T follicular helper cell (primary cell): ENCODE measurements around the gene COL4A1.

Experiments
- DNase-seq: peaks from one replicate; pipeline ENCODE4 v3.0.0-alpha.2; 2020; ENCODE audit warnings: low read depth

Gene COL4A1

DNA sequence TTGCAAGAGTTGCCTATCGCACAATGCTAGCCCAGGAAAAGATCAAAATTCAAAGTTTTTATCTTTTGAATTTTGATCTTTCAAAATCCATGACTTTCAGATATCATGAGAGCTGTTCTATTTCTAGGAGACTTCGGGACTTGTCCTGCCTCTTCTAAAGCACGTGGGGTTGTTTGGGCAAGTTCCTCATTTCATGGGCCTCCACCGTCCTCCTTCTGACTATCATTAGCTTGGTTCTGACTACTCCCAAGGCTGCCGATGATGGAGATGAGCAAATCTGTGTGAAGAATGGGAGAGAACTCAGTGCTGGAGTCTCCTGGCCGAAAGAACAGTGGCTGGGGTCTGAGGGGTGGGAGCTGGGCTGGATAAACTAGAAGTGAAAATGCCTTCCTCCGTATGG, 86.5 kb downstream of the COL4A1 start:
- DNase-seq: no peak

- DNase-seq: no peak
Observed at GRCh38 chr13:110218581-110219201, 88.3 kb downstream of the COL4A1 start.

DNA sequence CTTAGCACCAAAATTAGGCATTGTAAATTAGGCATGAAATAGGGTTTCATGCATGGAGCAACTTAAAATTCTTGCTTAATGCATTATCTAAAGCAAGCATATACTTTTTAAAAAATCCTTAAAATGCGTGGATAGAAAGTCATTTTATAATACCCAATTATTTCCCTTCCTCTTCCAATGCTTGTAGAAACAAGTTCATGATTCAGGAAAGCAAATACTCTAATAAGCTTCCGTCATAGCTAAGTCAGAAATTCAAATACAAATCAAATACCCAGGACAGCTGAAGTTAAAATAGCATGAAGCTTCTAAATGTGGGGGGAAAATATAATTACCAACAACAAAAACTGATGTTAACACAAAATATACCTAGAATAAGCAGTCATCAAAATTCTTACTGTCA, 89.1 kb downstream of the COL4A1 start:
- no peak for DNase-seq

DNA sequence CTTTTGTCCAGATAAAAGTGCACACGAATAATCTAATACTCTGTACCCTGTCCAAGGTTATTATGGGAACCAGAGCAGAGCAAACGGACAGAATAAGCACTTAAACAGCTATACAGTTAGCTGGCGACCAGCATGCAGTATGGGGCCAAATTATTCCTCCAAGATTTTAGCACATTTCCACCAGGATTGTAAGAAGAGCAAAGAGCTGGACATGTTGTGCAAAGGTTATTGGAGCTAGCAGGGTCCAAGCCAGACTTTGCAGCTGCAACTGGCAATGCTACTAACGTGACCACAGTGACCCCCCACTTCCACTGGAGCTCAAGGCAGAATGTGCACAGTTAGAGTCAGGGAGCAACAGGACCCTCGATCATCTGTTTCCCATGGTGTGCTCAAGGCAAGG, 89.9 kb downstream of the COL4A1 start:
- no peak for DNase-seq

GRCh38 chr13:110216398-110217041, 90.4 kb downstream of the COL4A1 start:
- DNase-seq: no peak

- no peak for DNase-seq
Observed at GRCh38 chr13:110216006-110216397, 91.0 kb downstream of the COL4A1 start.

DNA sequence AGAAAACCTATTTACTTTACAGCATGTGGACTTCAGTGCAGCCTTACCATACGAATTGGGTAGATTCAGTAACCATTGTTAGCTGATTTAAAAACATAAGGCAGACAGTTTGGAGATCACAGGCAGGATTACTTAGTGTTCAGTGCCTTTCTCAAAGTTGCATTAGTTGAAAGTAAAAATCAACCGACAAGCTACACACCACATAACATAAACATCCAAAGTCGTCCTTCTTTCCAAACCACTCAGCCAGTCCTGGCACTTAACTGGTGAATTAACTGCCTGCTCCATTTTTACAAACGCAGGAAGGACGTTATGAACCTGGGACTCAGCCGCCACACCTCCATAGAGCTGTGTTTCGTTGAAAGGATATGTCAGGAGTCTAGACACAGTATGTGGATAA, 91.4 kb downstream of the COL4A1 start:
- no peak for DNase-seq

DNA sequence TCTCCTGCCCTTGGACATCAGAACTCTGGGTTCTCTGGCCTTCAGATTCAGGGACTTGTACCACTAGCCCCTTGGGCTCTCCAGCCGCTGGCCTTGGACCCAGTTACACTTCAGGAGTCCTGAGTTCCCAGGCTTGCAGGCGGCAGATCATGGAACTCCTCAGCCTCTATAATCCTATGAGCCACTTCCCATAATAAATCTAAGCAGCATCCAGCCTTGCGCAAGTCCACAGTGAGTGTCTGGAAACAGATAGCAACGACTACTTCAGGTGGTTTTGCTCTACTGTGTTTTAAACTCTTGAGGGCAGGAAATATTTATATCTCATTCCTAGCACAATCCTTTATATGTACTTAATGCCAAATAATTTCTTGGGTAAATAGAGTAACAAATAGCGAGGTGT, 92.3 kb downstream of the COL4A1 start:
- no peak for DNase-seq

DNA sequence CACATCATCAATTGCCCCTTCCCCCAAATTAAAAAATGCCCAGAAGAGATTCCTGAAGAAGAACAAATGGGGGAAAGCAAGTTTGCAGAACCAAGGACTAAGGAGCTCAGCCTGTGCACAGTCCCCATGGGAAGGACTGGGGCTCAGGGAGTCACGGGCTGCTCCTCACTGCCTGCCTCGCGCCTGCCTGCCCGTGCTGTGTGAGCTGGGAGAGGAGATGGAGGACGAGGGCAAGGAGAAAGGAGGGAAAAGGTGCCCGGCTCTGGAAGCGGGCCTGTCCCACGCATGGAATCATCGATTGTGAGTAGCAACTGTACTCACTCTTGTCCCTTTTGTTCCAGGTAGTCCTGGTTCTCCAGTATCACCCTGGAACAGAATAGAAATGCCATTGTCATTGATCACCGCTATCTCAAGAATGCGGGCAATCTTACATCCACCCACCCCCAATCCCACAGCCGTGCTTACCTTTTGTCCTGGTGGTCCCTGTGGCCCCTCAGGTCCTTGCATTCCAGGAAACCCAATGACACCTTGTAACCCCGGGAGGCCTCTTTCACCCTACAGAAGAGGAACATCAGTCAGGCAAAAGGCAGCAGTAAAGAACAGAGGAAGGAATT, 93.4 kb downstream of the COL4A1 start:
- no peak for DNase-seq

DNA sequence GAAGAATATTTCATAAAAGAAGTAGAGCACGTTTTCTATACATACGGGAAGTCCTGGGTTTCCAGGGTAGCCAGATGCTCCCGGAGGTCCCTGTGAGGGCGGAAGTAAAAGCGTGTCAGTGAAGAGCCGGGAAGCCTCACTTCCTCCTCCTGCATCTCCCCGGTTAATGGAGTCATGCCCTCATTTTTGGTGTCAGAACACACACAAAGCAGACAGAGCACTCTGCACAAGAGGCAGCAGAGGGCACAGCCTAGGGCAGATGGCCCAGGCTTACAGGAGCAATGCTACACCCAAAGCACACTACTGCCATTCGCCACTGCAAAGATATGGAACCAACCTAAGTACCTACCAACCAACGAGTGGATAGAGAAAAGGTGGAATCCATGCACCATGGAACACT, 94.4 kb downstream of the COL4A1 start:
- no peak for DNase-seq

- DNase-seq: no peak
Observed at GRCh38 chr13:110211735-110212134, 95.2 kb downstream of the COL4A1 start.

- DNase-seq: no peak
Observed at GRCh38 chr13:110211046-110211445, 95.9 kb downstream of the COL4A1 start.

- no peak for DNase-seq
Observed at GRCh38 chr13:110210604-110210985, 96.4 kb downstream of the COL4A1 start.

DNA sequence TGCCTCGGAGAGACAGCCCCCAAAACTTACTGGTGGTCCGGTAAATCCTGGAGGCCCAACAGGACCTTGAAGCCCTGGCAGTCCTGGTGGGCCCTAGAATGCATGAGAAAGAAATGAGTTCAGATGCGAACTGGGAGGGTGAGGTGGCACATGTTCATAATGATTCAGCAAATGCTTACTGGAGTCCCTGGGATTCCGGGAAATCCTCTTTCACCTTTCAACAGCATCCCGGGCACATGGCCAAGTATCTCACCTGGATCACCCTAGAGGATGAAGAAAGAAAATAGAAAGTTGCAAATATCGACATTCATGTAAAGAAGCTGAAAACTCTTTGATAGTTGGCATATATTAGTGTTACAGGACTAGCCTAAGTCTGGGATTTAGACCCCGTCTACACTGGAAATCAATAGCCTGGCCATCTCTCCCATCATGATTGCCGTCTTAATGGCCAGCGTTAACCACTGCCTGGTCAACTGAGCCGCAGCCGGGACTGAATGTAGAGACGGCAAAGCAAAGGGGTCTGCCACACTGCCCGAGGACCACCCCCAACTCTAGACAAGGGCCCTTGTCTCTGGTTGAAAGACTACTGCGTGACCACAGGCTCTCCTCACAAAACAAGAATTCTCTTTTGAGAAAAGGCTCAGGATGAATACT, 96.9 kb downstream of the COL4A1 start:
- no peak for DNase-seq

DNA sequence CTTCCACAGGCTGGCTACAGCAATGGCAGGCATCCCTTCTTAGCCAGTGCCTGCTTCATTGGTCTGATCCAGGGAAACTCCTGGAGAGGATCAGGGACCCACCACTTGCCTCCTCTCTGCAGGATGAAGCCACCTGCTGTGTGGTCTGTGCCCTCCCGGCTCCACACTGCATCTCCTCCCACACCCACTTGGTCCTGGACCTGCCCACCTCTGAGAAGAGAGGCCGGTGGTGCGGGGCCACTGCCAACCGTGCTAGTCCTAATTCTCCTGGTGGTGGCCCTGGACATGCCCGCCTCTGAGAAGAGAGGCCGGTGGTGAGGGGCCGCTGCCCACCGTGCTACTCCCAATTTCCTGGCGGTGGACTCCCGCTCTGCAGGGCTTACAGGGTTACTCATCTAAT, 98.8 kb downstream of the COL4A1 start:
- DNase-seq: no peak

DNA sequence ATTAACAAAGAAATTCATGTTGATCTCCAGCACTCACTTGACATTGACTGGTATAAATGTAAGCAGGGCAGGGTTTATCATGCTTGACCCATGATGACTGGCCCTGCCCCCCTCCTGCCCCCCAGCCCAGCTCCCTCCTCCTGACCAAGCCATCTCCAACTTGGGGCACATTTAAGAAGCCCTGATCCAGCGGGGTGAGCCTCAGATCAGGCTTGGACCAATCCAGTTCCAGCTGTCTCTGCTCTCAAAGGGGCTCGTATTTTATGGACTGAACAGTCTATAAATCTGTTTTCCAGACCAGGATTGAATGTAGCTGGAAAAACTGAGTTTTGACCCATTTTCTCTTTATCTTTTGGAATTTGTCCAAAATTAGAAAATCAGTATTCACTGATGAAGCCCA, 100.0 kb downstream of the COL4A1 start:
- DNase-seq: no peak

- no peak for DNase-seq
Observed at GRCh38 chr13:110206185-110206584, 100.8 kb downstream of the COL4A1 start.

DNA sequence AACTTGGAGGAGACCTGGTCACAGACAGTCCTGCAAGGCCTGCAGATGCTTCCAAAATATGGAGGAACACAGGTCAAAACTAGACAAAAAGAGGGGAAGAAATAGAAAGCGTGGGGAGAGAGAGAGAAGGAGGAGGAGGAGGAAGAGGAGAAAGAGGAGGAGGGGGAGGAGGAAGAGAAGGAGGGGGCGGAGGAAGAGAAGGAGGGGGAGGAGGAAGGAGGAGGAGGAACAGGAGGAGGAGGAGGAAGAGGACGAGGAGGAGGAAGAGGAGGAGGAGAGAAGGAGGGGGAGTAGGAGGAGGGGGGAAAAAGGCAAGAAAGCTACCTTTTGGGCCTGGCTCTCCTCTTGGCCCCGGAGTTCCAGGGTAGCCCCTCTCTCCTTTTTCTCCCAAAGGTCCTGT, 105.8 kb downstream of the COL4A1 start:
- no peak for DNase-seq

DNA sequence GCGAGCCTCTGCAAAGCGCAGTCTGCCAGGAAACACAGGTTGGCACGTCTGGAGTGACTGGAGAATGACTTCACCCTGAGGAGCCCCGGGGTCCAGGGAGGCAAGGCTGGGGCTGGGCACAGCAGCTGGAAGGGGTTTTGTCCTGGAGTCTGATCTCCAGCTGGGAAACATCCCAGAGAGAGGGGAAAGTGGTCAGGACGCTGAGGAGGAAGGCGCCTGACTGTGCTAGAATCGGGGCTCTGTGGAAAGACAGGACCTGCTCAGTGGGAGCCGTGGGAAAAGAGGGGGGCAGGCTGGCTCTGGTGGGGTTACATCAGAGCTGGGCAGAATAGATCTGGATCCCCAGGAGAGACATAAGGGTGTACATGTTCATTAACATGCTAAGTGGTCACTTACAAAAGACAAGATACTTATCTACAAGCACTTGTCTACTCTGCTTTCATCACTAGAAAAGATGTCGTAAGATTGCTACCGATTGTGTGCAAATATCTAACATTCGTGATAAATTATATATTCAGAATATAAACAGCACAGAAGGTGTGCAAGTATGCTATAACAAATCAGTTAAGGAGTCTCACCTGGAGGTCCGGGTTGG, 106.6 kb downstream of the COL4A1 start:
- no peak for DNase-seq

DNA sequence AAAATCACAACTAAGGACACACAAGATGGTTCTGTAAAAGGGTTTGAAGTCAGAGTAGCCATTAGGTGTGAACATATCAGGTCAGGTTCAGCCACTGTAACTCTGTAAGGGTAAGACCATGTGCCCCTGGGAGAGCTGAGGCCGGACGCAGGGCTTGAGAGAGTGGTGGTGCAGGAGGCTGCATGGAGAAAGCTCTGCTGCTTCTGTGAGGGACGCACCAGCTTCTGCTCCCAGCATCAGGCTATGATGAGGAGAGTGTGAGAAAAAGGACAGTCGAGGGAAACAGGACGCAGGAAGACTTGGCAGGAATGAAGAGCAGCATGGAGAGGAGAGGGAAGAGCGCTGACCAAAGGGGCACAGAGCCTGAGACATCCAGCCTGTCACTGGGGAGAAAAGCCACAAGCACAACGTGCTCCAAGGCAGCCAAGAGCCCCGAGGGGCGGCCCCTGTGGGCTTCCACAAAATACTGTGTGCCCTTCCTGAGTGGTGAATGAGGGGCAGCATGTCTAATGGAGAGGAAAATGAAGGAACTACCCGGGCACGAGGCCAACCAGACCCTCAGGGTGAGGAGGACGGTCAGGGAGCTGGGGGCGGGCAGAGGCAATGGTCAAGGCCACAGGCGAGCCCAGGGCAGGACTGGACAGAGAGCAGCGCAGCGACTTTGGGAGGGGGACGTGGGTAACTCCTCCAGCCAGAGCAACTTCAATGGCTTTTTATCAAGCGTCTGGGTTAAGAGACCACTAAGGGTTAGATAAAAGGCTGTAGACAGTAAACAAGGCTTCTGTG, 107.7 kb downstream of the COL4A1 start:
- no peak for DNase-seq

DNA sequence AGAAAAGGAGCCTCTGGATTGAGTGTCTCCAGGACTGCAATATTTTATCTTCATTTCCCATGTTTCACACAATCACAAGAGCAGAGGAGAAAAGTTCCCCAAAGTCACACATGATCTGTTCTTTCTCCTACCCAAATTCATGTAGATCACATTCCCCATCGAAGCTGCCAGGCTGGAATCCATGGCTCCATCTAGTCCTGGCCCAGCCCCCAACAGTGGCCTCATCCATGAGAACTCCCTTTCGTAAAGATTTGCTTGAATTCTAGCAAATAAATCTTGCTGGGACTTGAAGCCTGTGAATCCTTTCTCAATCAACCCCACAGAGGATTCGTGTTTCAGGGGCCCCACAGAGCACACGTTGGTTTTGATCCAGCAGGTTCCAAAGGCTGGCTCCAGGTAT, 109.5 kb downstream of the COL4A1 start:
- DNase-seq: no peak

DNA sequence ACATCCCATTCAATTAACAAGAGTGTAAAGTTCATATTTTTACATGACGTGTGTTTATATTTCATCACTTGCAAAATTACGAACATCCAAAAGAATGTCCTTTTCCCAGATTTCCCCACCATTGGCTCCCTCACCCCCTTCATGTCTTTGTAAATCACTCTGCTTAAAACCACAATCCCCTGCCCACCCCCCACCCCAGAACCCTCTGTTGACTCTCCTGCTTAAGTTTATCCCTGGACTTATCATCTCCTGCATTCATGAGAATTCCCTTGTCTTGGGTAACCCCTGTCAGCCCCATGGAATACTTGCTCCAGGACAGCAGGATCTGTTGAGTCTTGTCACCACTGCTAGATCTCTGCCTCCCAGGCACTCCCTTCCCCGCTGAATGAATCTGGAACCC, 109.9 kb downstream of the COL4A1 start:
- DNase-seq: no peak
